Measurements from ENCODE around the gene STARD7. TPM values are rescaled to one million over a fixed set of nuclear protein-coding genes. Genes with fewer than 3 reads are reported as not detected.
"Not testable (repeated sequence)": the region's sequence is repeated elsewhere in the genome, so short reads cannot be mapped to it uniquely, and the experiment has no call there.

The STARD7 gene
- total RNA-seq, 2 experiments from 2014 or later = 108 to 113 TPM

DNA sequence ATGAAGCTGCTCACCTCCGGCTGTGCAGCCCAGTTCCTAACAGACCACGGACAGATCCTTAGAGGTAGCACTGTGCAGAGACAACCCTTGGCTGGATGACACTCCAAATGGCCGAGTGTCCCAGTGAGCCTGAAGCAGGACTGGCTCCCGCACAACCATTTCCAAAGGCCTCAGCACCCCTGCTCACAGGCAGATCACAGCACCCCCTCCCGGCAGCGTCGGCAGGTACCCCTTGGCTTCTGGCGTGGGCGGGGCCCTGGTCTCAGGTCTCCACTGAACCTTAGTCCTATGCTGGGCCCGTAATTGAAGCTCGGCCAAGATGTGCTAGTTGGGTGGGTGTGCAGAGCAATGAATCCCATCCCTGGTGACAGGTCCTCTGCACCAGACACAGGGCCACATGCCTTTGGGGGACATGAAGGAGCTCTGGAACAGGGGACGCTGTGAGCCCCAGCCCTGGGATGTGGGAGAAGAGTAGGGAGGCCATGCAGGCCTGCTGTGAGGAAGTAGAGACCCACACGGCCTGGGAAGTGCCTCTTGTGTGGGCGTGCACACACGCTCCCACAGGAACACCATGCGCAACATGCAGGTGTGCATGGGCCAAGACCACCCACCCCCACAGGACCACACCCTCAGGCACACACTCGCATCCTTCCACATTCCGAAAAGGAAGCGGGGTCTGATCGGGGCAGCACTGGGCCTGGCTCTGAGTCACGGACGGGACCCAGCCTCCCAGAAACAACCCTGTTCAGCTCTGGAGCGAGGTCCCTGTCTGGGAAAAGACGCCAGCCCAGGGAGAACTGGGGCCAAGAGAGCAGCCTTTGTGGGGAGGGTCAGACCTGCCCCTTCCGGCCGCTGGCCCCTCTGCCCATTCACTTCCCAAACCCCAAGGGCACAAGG lies 66.2 kb downstream of the STARD7 start:
- peaks cover 13% of the 10 kb centered on the region for H3K36me3 Mint-ChIP-seq (ENCODE audit: low read depth)

DNA sequence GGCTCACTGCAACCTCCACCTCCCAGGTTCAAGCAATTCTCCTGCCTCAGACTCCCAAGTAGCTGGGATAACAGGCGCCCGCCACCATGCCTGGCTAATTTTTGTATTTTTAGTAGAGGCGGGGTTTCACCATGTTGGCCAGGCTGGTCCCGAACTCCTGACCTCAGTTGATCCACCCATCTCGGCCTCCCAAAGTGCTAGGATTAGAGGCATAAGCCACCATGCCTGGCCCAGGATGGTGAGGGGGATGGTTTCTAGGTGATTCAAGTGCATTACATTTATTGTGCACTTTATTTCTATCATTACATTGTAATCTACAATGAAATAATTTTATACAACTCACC lies 67.0 kb downstream of the STARD7 start:
- H3K9me3 Mint-ChIP-seq, H3K27ac Mint-ChIP-seq, DNase-seq, H3K27me3 Mint-ChIP-seq, H3K4me3 Mint-ChIP-seq: not testable (repeated sequence)
- H3K36me3 Mint-ChIP-seq (ENCODE audit: low read depth) = peaks cover 13% of the 10 kb centered on the region
- CTCF ChIA-PET = interaction anchor here (0.7 to 13.4 kb wide), 5 partner anchors 34 to 179 kb away, joined by 3 to 323 read pairs (median 4); partner anchors contain the start of gene STARD7
- POLR2A ChIA-PET = interaction anchor here (3.2 to 7.5 kb wide), 4 partner anchors 17 to 67 kb away, joined by 27 to 91 read pairs (median 62); partner anchors contain the start of gene STARD7
- peaks cover 43% of the 10 kb centered on the region for H3K4me1 Mint-ChIP-seq

More for the DNA sequence above, 66.2 kb downstream of the STARD7 start:
- H3K27me3 Mint-ChIP-seq = no peaks in the 10 kb centered on the region
- CTCF ChIA-PET = interaction anchor here (0.7 to 13.4 kb wide), 11 partner anchors 10 to 193 kb away, joined by 3 to 323 read pairs (median 3); partner anchors contain the start of genes NCAPH and STARD7
- POLR2A ChIA-PET = interaction anchor here (0.7 to 7.5 kb wide), 10 partner anchors 10 to 202 kb away, joined by 3 to 91 read pairs (median 4); partner anchors contain the start of genes ANKRD36C, SNRNP200 and STARD7
- H3K9me3 Mint-ChIP-seq = no peaks in the 10 kb centered on the region
- peak overlapping the region; percentile 48 for H3K4me3 Mint-ChIP-seq
- peak; percentile 60 for DNase-seq
- H3K27ac Mint-ChIP-seq = peak overlapping the region; percentile 23
- peaks cover 51% of the 10 kb centered on the region for H3K4me1 Mint-ChIP-seq

DNA sequence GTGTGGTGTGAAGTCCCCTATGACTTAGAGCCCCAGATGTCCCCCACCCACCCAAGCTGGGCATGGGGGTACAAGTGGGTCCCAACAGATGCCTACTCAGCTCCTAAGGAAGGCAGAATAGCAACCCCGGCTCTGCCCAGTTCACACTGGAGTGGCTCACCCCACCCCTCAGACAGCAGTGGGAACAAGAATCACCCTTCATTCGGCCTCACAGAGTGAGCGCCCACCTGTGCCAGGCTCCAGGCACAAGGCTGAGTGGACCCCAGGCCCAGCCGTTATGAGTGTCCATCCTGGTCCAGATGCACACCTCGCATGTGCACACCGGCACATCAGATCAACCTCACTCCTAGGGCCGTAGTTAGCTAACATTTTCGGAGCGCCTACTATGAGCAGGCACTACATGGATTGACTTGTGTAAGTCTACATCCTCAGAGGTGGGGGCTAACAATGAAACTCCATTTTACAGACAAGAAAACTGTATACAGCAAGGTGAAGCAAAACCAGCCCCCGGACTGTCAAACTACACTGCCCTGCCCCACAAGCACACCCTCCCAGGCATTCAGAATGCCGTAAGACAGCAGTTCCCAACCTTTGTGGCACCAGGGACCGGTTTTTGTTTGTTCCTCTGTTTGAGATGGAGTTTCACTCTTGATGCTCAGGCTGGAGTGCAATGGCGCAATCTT lies 67.5 kb downstream of the STARD7 start:
- Mint-ChIP-seq H3K27ac (no peak overlapping the region), H3K4me3 (no peak overlapping the region), H3K9me3 (no peaks in the 10 kb centered on the region), H3K27me3 (no peaks in the 10 kb centered on the region), H3K4me1 (peaks cover 38% of the 10 kb centered on the region), H3K36me3 (ENCODE audit: low read depth) (peaks cover 13% of the 10 kb centered on the region)
- no peak for DNase-seq
- POLR2A ChIA-PET = interaction anchor here (0.6 to 6.1 kb wide), 3 partner anchors 33 to 225 kb away, joined by 3 to 35 read pairs (median 27); partner anchors contain the start of gene STARD7
- CTCF ChIA-PET = interaction anchor here (0.7 to 13.4 kb wide), 6 partner anchors 34 to 180 kb away, joined by 3 to 323 read pairs (median 4); partner anchors contain the start of gene STARD7

DNA sequence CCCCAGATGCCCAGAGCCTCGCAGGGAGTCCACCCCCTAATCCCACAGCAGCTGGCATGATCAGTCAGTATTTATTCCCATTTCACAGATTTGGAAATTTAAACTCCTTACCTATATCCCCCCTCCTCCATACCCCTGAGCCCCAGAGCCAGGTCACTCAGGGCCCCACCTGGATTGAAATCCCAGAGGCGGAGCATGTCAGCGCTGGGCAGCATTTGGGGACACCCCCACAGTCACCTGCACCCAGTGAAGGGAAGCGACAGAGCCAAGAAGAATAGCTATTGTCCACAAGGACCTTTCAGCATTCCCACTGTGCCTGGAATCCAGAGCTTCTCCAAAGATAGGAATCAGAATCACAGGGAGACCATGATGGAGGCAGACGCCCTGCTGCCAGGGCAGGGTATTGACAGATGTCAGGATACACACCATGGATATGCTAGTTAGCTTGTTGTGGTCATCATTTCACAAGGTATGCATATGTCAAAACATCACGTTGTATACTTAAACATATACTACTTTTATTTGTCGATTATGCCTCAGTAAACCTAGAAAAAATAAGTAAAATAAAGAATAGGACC lies 69.4 kb downstream of the STARD7 start:
- POLR2A ChIA-PET = interaction anchor here (1.0 to 1.9 kb wide), 5 partner anchors 9 to 69 kb away, joined by 4 to 34 read pairs (median 5); partner anchors contain the start of gene STARD7
- DNase-seq = no peak
- Mint-ChIP-seq H3K27ac (no peak overlapping the region), H3K9me3 (no peaks in the 10 kb centered on the region), H3K4me3 (no peak overlapping the region), H3K36me3 (ENCODE audit: low read depth) (peaks cover 12% of the 10 kb centered on the region), H3K27me3 (no peaks in the 10 kb centered on the region), H3K4me1 (peaks cover 27% of the 10 kb centered on the region)
- CTCF ChIA-PET = interaction anchor here (0.6 to 13.4 kb wide), 22 partner anchors 9 to 377 kb away, joined by 3 to 323 read pairs (median 5); partner anchors contain the start of gene STARD7

DNA sequence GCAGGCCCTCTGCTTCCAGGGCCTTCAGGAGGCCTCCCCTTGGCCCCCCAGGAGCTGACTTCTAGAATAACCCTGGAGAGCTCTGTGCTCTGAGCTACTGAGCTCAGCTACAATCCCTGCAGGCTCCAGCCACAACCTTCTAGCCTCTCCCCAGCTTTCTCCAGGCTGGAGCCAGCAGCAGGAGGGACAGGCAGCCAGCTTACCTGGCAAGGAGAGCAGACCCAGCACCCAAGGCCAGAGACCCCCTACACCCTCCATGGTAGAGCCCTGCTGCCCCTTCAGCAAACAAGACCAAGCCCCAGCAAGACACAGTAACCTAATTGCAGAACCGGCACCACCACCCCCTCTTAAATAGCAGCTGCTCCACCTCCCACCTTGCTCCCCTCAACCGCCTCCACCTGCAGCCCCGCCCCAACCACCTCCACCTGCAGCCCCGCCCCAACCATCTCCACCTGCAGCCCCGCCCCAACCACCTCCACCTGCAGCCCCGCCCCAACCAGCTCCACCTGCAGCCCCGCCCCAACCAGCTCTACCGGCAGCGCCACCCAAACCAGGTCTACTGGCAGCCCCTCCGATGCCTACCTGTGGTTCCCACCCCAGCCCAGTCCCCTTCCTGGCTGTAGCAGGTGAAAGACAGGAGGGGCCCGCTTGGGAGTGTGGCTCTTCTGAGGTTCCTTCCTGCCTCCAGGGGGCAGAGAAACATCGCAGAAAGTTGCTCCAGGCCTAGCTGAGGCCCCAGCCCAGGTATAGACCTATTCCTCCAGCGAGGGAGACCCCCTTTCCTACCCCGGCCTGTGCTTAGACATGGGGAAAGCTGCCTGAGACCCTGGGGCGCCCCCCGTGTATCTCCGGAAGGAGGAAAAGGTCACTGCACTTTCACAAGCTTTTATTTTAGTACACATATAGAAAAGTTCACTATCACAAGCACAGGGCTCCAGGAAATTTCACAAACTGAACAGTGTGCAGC lies 70.2 kb downstream of the STARD7 start, which contains the start of gene ASTL:
Gene ASTL (minus strand): TSS at position 324 of the 967 bp plus-strand sequence. CDS start 66 bp downstream, at position 258.
- Mint-ChIP-seq H3K27ac (no peak within 1 kb of the TSS), H3K36me3 (ENCODE audit: low read depth) (peaks cover 4% of the 10 kb centered on the region), H3K4me1 (peaks cover 19% of the 10 kb centered on the region), H3K4me3 (no peak within 1 kb of the TSS), H3K27me3 (no peaks in the 10 kb centered on the region), H3K9me3 (no peaks in the 10 kb centered on the region)
- POLR2A ChIA-PET = interaction anchor here (0.9 to 1.9 kb wide), 7 partner anchors 10 to 125 kb away, joined by 3 to 34 read pairs (median 4); partner anchors contain the start of gene STARD7
- CTCF ChIA-PET = interaction anchor here (0.6 to 13.4 kb wide), 22 partner anchors 8 to 378 kb away, joined by 3 to 323 read pairs (median 5); partner anchors contain the start of gene STARD7
- peak; percentile 72 for DNase-seq

DNA sequence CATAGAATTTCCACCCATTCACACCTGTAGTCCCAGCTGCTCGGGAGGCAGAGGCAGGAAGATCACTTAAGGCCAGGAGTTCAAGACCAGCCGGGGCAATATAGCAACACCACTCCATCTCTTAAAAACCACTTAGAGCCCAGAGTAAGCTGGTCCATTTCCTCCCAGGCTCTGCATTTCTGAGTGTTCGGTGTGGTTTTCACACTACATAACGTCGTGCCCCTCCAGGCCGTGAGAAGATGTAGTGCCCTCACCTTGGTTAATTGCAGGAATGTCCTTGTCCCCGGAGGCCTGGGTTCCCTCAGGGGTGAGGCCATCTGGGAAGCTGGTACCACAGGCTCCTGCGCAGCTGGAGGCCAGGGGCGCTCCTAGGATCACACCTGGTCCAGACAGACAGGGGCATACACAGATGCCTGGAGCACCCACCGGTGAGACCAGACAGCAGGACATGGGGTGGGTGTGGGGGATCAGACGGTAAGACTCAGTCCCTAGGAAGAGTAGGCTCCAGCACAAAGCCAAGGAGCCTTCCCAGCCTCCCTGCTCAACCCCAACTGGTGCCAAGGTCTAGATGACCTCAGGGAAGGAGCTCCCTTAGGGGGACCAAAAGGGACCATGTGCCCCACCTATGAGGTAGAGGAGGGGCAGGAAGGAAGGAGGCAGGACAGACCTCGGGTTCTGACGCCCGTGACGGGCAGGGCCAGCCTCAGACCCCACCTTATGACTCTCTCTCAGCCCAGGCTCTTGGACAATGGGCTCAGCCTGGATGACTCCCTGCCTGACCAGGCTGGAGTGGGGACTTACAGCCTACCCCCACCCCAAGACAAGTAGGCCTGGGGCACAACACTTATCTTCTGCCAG lies 71.1 kb downstream of the STARD7 start:
- no peak overlapping the region for H3K27ac Mint-ChIP-seq
- ChIA-PET POLR2A (interaction anchor here (0.8 to 1.4 kb wide), 6 partner anchors 10 to 126 kb away, joined by 3 to 6 read pairs (median 3); partner anchors contain the start of gene STARD7), CTCF (interaction anchor here (0.9 to 13.4 kb wide), 12 partner anchors 21 to 145 kb away, joined by 3 to 323 read pairs (median 7); no protein-coding TSS in a partner anchor)
- no peaks in the 10 kb centered on the region for H3K27me3 Mint-ChIP-seq
- peaks cover 11% of the 10 kb centered on the region for H3K4me1 Mint-ChIP-seq
- no peaks in the 10 kb centered on the region for H3K9me3 Mint-ChIP-seq
- no peaks in the 10 kb centered on the region for H3K36me3 Mint-ChIP-seq (ENCODE audit: low read depth)
- no peak overlapping the region for H3K4me3 Mint-ChIP-seq
- no peak for DNase-seq

DNA sequence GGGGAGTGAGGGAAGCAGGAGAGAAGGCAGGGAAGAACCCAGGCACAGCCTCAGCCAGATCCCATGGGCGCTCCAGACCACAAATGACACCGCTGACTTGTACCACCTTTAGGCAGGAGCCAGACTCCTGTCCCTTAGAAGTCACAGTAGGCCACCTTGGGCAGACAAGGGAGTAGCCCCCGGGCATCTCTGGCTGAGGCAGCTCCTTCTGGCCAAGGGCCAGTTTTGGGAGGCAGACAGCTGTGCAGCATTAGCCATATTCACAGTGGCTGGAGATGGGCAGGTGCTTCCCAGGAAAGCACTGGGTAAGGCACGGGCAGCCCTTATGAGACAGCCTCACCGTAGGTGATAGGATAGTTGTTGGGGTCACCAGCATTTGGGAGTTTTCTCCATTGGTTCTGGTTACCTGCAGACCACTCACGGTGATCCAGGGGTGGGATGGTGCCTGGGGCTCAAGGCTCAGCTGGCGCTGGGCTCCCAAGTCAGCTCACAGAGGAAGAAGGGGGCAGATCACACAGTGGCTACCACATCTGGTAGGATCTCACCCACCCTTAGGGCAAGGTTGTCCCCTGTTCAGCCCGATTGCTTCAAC lies 72.4 kb downstream of the STARD7 start:
- Mint-ChIP-seq H3K4me1 (peaks cover 13% of the 10 kb centered on the region), H3K27me3 (no peaks in the 10 kb centered on the region), H3K27ac (no peak overlapping the region), H3K36me3 (ENCODE audit: low read depth) (no peaks in the 10 kb centered on the region), H3K4me3 (no peak overlapping the region), H3K9me3 (no peaks in the 10 kb centered on the region)
- ChIA-PET CTCF (interaction anchor here (0.8 to 13.4 kb wide), 8 partner anchors 19 to 143 kb away, joined by 3 to 323 read pairs (median 6); no protein-coding TSS in a partner anchor), POLR2A (interaction anchor here (0.8 to 1.4 kb wide), 2 partner anchors 11 to 38 kb away, joined by 4 to 6 read pairs; no protein-coding TSS in a partner anchor)
- DNase-seq = no peak

DNA sequence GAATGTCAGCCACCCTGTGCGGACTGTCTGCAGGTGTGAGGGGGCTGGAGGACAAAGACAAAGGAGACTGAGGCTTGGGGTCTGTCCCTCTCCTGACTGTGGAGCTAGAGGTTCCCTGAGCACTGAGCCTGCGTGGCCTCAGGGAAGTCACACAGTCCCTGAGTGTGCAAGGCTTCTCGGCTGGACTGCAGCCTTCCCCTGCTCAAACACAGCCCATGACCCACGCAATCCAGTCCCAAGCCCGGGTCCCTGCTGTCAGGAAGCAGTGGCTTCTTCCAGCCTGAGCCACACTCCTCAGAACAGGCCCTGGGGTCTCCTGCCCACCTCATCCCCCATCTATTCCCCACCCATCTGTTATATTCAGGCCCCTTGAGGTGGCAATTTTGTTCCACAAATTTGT lies 73.0 kb downstream of the STARD7 start:
- ChIA-PET CTCF (interaction anchor here (2.4 to 13.4 kb wide), 2 partner anchors 40 to 143 kb away, joined by 7 to 323 read pairs; no protein-coding TSS in a partner anchor), POLR2A (interaction anchor here (1.1 kb wide), 1 partner anchor 39 kb away, joined by 3 read pairs; no protein-coding TSS in a partner anchor)
- H3K27ac Mint-ChIP-seq = no peak overlapping the region

DNA sequence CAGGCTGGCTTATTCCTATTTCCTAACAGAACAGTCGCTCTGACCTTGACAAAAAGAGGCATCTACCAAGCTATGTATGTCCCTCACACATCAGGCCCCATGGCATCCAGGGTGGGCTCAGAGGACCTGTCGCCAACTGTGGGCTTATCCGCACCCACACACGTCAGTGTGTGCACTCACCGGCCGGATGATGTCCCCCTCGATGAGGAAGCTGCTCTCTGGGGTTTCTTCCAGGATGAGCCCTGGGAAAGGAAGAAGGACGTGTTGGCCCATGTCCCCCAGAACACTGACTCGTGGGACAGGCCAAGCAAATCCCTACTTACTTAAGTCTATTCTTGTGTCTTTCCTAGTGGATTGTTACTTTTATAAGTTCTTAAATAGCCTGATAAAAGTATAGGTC lies 73.5 kb downstream of the STARD7 start:
- Mint-ChIP-seq H3K27ac (no peak overlapping the region), H3K4me3 (no peak overlapping the region), H3K36me3 (ENCODE audit: low read depth) (no peaks in the 10 kb centered on the region), H3K27me3 (no peaks in the 10 kb centered on the region), H3K9me3 (no peaks in the 10 kb centered on the region), H3K4me1 (peaks cover 23% of the 10 kb centered on the region)
- no peak for DNase-seq
- ChIA-PET CTCF (interaction anchor here (2.4 kb wide), 1 partner anchor 142 kb away, joined by 7 read pairs; no protein-coding TSS in a partner anchor), POLR2A (interaction anchor here (1.1 kb wide), 1 partner anchor 39 kb away, joined by 3 read pairs; no protein-coding TSS in a partner anchor)

More for the DNA sequence above, 73.0 kb downstream of the STARD7 start:
- Mint-ChIP-seq H3K4me1 (peaks cover 19% of the 10 kb centered on the region), H3K36me3 (ENCODE audit: low read depth) (no peaks in the 10 kb centered on the region), H3K4me3 (no peak overlapping the region), H3K27me3 (no peaks in the 10 kb centered on the region), H3K9me3 (no peaks in the 10 kb centered on the region)
- DNase-seq = no peak
